CD4-positive, alpha-beta T cell treated with Interleukin-15 for 4 hours (primary cell): ENCODE measurements around the gene SLC41A2.
"Not testable (repeated sequence)": the region's sequence is repeated elsewhere in the genome, so short reads cannot be mapped to it uniquely, and the experiment has no call there.

Source experiments
- DNase-seq: peaks from one replicate; pipeline ENCODE4 v3.0.0-alpha.2; 2020; ENCODE audit warnings: low spot score

The SLC41A2 gene

DNA sequence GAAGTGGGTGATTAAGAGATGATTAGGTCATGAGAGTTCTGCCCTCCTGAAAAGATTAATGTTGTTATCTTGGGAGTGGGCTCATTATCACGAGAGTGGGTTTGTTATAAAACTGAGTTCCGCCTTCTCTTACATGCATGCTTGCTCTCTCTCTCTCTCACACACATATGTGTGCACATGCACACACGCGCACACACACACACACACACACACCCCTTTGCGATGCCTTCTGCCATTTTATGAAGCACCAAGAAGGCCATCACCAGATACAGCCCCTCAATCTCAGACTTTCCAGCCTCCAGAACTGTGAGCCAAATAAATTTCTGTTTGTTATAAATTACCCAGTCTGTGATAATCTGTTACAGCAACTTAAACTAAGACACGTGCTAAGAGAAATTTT, 5.7 kb upstream of the SLC41A2 start:
- DNase-seq = no peak

DNA sequence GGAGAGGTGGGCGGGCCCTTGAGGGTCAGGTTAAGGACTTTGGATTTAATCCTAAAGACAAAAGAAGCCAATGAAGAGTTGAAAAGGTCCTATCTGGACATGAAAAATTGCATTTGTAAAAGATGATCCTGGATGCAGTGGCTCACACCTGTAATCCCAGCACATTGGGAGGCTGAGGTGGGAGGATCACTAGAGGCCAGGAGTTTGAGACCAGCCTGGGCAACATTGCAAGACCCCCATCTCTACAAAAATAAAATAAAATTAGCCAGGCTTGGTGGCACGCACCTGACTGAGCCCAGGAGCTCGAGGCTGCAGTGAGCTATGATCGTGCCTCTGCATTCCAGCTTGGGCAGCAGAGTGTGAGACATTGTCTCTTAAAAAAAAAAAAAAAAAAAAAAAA, 2.4 kb upstream of the SLC41A2 start:
- DNase-seq = no peak

DNA sequence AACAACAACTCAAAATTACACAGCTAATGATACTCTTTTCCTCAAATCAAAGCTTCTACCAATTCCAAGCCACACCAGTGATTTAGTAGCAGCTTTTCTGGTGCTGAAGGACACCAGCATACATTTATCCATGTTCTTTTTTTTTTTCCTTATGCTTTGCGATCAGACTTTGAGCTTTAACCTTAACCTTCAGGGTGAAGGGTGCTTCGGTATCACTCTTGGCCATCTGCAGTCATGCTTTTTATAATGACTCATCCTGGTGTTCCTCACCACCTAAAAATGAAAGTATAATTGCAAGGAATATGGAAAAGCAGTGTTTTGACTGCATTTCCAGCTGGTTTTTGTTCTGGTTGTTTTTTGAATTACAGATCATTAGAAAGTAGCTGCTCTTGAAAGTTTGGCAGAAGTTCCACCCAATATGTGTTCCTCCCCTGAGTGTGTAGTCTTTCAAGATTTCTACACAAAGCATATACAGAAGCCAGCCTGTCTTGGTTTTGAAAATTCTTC, 1.3 kb upstream of the SLC41A2 start:
- no peak for DNase-seq

DNA sequence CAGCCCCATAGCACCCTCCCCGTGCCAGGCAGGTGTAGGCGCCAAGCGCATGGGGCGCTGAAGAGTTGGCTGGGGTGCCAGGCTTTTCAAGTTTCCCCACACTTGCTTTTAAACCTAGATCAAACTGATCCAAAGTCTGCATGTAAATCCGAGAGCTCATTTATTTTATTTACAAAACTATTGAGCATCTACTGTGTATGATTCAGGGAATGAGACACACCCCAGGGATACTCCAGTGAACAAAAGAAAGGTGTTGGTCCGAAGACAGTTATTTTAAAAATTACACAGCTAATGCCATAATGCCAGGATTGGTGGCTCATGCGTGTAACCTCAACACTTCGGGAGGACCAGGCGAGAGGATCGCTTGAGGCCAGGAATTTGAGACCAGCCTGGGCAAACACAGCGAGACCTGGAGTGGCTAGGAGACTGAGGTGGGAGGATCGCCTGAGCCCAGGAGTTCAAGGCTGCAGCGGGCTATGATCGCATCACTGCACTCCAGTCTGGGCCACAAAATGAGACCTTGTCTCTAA, 780 bp upstream of the SLC41A2 start:
- DNase-seq = no peak

DNA sequence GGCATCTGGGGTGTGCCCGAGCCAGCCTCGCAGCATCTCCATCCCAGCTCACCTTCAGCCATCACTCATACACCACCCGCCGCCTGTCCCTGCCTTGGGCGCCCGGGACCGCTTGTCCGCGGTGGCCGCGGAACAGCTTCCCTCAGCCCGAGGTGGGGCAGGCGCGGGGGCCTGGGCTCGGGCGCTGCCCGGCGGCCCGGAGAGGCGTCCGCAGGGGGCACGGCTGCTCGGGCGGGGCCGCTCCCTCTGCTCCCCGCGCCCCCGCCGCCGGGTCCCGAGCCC, 430 bp downstream of the SLC41A2 start:
- peak; percentile 10 for DNase-seq

DNA sequence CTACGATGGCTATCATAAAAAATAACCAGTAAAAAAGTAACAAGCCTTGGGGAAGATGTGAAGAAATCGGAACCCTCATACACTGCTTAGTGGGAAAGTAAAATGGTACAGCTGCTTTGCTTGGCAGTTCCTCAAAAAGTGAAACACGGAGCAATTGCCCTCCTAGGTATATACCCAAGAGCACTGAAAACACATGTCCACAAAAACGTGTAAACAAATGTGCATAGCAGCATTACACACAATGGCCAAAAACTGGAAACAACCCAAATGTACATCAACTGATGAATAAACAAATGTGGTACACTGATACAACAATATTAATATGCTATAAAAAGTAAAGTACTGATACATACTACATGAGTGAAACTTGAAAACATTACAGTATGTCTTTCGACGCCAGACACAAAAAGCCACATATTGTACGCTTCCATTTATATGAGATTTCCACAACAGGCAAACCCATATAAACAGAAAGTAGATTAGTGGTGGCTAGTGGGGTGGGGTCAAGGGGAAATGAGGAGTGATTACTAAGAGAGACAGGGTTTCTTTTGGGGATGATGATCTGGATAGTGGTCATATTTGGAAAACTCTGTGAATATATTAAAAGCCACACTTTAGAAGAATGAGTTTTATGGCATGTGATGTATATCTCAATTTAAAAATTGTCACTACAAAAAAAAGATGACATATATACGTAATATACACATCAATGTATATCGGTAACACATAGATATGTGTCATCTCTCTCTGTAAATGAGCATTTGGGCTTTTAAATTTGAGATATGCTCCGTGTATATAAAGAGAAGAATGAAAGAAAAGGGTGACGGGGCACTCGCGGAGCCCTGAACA, 996 bp downstream of the SLC41A2 start:
- DNase-seq = no peak

DNA sequence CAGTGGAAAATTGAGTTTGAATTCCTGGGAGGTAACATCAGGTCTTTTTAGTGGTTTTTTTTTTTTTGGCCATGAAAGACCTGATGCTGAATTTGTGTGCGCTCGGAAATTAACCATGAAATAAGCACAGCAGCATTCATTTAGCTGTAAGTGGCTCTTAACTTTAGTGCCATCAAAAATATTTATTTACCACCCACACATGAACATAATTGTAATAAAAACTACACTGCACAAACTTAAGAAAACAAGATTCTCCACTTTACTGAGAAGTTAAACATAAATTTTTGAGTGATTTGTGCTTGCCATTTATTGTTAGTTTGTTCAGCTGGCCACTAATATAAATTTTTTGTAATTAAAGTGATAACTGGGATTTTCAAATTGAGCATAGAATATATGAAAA, 2.4 kb downstream of the SLC41A2 start:
- DNase-seq = no peak

DNA sequence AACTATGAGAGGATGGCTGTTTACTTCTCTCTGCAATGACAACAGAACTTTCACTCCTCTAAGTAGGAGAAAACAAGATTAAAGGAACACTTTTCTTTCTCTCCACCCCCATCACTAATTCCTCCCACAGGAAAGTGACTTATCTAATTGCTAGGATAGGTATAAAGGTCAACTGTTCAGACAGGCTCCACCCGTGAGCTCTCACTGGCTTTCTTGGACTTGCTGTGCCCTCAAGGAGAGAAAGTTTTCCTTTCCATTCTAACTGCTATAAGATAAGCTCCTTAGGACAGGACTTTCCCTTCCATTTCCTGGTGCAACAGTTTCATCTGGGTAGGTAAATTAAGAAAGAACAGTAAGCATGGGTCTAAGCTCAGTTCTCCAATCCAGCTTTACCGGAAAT, 4.8 kb downstream of the SLC41A2 start:
- no peak for DNase-seq

DNA sequence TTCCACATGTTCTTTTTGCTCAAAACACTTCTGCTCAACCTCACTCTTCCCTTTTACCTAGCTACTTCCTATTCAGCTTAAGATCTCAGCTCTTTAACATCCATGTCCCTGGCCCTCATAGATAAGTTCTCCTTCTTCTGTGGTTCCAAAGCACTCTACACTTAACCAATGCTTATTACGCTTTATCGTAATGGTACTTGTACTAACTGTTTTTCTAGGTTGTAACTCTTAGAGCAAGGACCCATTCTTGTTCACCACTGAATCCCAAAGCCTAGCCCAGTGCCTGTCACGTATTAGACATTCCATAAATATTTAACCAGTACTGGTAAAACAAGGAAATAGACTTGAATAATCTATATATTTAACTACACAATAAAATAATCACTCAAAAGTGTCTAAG, 5.3 kb downstream of the SLC41A2 start:
- no peak for DNase-seq

DNA sequence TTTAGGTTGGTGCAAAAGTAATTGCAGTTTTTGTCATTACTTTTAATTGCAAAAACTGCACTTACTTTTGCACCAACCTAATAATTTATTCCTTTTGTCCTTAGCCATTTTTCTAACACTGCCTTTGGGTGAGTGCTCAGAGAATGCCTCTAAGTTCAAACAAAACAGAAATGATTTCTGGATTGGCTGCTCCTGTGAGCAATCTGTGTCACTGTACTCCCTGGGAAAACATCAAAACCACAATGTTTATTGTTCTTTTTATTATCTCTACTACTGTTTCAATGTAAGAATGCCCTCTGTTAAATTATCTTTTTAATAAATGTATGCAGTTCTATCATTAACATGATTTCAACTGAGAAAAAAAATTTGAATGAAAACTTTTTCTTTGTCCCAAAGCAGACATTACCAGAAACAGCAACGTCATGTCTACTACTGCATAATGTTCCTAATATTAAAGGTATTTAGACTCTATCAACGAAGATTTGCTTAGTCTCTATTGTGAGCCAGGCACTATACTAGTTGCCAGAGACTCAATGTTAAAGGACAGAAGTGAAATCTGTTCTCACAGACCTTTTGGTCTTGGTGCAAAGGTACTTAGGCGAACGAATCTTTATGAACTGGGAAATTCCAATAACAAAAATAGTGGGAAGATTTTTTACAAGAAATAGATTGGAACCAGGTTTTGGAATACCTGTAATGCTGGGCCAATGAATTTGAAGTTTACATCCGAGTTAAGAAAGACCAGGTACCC, 6.2 kb downstream of the SLC41A2 start:
- no peak for DNase-seq

DNA sequence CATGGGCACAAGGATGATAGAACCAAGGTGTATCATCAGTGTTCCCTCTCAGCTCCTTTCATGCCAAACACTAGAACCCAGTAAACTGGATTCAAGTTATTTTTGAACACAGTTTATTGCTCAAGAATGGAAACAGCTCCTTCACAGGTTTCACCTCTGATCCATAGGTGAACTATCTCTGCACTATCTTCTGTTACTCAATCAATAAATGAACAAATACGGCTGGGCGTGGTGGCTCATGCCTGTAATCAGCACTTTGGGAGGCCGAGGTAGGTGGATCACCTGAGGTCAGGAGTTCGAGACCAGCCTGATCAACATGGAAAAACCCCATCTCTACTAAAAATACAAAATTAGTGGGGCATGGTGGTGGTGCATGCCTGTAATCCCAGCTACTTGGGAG, 9.4 kb downstream of the SLC41A2 start:
- DNase-seq = not testable (repeated sequence)

DNA sequence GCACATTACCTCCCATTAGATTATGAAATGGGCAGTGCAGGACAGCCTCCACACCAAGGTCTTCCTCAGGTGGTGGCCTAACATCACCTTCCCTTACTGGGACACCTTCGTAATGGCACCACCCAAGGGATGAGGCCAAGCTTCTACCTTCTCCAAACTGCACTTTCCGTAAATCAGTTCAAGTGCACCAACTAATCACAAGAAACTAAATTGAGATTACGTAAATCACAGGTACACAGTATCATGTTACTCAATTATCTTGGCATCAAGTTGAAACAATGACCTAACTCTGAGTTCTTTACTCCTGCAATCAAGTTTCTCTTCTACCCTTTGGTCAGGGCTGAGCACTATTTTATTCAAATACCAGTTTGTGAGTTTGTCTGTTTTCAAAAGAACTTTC, 13.8 kb downstream of the SLC41A2 start:
- DNase-seq = no peak

DNA sequence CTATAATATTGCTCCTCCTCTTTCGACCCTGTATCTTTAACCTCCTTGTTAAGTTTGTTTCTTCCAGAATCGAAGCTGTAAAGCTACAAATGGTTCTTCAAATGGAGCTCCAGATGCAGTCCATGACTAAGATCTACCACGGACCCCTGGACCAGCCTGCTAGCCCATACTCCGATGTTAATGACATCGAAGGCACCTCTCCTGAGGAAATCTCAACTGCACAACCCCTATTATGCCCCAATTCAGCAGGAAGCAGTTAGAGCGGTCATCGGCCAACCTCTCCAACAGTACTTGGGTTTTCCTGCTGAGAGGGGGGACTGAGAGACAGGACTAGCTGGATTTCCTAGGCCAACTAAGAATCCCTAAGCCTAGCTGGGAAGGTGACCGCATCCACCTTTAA, 14.7 kb downstream of the SLC41A2 start:
- not testable (repeated sequence) for DNase-seq

DNA sequence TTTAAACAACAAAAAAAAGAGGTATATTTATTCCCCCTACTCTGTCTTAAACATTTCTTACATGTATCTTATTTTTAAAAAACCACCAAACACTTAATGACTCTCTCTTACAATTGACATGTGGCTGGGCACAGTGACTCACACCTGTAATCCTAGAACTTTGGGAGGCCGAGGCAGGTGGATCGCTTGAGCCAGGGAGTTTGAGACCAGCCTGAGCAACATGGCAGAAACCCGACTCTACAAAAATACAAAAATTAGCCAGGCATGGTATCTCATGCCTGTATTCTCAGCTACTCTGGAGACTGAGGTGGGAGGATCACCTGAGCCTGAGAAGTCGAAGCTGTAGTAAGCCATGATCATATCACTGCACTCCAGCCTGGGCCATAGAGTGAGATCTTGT, 16.0 kb downstream of the SLC41A2 start:
- DNase-seq = no peak

DNA sequence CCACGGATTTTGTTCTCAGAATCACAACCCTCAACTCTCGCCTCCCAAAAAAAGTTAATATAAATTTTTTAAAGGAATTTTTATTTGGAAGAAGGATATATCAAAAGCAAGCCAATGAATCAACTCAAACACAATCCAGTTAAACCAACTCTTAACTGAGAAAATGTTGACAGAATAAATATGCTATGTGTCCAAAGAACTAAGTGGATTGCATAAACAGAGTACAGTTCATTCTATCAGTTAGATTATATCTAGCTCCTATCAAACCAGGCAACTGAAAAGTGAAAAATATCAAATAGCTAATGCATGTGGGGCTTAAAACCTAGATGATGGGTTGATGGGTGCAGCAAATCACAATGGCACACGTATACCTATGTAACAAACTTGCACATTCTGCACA, 16.6 kb downstream of the SLC41A2 start:
- no peak for DNase-seq

DNA sequence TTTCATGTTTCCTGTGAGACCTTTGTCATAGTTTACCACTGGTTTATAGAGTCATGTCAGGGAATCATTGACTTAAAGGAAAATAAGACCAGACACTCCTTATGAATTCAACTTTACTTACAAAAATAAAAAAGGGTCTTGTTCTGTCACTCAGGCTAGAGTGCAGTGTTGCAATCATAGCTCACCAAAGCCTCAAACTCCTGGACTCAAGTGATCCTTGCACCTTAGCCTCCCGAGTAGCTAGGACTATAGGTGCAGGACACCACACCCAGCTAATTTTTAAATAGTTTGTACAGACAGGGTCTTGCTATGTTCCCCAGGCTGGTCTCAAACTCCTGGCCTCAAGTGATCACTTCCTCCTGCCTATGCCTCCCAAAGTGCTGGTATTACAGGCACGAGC, 19.0 kb downstream of the SLC41A2 start:
- DNase-seq = no peak

DNA sequence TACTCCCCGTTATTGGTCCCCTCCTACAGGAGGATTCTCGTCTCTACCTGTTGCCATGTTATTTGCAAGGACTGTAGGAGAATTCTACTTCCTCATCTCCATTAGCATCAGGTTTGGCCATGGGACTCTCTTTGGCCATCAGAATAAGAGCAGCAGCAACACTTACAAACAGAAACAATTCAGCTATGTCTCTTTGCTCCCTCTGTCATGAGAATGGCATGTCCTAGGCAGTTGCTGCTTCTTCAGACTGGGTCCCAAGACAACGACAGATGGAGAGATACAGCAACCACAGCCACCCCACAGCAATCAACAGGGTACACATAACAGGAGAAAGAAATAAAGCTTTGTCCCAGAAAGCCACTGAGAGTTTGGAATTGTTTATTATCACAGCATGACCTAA, 19.7 kb downstream of the SLC41A2 start:
- DNase-seq = no peak

DNA sequence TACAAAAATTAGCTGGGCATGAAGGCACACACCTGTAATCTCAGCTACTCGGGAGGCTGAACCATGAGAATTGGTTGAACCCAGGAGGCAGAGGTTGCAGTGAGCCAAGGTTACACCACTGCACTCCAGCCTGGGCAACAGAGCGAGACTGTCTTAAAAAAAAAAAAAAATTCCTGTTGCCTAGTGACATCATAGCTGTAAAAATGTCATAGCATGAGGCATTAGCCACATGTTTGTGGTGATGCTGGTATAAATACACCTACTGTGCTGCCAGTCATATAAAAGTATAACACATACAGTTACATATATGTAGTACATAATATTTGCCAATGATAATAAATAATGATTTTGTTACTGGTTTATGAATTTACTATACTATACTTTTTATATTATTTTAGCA, 22.2 kb downstream of the SLC41A2 start:
- DNase-seq = no peak

DNA sequence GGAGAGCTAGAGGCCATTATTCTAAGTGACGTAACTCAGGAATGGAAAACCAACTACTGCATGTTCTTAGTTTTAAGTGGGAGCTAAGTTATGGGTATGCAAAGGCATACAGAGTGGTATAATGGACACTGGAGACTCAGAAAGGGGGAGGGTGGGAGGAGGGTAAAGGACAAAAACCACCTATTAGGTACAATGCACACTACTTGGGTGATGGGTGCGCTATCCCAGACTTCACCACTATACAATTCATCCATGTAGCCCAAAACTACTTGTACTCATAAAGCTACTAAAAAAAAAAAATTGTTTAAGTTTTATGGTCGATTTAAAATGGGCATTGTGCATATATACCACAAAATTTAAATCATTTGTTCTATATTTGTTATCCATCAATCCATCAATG, 24.3 kb downstream of the SLC41A2 start:
- DNase-seq = no peak

DNA sequence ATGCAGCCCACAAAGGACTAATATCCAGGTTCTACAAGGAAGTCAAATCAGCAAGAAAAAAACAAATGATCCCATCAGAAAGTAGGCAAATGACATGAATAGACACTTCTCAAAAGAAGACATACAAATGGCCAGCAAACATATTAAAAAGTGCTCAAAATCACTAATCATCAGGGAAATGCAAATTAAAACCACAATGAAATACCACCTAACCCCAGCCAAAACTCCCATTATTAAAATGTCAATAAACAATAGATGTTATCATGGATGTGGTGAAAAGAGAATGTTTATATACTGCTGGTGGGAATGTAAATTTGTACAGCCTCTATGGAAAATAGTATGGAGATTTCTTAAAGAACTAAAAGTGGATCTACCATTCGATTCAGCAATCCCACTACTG, 25.0 kb downstream of the SLC41A2 start:
- no peak for DNase-seq

DNA sequence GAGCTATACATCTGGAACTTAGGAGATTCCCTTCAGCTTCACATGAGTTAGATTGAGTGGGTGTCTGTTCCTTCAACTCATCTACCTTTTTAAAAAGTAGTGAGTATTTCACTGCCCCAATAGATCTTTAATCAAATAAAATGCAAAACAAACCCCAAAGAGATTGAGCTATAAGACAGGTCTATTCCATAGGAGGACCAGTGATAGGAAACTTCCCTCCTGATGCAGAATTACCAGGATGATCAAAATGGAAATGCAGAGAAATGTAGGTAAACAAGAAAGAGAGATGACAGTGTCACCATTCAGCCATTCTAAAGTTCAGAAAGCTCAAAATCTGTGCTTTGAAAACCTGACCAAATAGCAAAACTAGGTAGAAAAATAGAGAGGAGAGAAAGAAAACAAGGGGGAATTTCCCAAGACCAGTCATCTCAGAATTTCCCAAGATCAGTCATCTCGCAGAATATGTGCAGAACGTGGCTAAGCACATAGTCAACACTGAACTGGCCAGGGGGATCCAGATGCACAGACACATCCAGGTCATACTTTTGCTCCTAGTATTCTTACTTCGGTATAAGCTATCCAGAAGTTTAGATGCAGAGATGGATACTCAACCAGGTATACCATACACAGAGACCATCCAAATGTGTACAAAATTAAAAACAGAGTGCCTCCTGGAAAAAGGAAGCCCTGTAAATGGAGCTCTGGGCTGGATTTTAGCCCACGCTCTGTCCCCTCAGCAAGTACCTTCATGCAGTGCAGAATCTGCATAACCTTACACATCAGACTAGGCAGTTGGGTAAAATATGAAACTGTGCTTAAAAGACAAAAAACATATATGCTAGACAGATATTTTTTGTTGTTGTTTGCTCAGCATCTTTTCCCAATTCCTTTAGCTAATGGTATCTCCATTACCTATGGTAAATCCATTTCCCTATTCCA, 27.4 kb downstream of the SLC41A2 start:
- peak; percentile 7 for DNase-seq

DNA sequence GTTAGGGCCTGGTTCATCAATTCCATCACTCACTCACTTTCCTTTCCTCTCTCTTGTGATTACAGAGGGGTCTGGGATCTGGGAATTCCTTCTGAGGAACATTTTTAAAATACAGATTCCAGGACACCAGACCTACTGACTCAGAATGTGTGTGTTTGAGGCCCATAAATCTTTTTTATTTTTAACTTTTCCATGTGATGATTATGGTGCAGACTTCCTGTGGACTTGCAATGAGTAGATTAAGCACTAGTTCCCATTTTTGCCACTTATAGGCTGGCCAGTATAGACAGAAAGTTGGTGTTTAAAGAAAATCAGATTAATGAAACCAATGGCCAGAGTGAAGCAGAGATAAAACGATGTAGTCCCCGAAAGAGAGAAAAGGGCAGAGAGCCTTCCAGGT, 28.1 kb downstream of the SLC41A2 start:
- no peak for DNase-seq
